HG03103 (cell line): ENCODE data around the gene INMT.

Experiments
- ATAC-seq: cut with Tn5 transposase; IDR thresholded peaks from one replicate; pipeline ENCODE4 v1.9.1; 2021; ENCODE audit warnings: low read depth; ENCODE audit not compliant: unreplicated experiment

Gene INMT

DNA sequence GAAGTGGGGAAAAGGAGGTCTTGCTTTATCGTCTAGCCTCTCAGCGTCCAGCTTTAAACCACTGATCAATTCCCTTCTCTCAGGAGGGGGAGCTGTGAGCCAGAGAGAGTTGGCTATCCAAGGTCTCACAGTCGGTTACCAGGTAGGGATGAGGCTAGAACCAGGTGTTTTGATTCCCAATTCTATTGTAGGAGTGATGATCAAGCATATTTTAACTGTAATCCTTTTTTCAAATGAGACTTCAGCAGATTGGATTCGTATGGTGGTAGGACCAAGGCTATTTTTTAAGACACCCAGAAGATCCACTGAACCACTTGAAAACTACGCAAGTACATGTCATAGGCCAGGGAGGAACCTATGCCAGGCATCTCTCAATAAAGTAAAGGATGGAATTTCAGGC is 27.6 kb downstream of the INMT start:
- ATAC-seq, result no peak

DNA sequence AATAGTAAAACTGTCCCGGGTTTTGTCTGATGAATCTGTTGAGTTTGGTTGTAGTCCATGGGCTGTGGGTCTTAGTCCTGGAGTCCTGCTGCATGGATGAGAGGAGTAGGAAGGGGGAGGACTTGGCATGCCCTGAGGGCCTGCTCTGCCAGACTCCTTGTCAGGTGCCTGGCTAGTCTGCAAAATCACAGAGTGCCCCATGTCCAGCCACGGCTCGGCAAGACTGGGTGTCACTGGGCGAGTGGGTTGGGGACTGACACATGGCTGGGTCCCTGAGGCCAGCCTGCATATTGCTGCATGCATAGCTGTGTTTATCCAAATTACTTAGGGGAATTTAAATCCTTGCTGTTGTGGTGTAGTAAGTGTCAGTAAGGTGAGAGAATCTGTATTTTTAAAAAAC is 29.0 kb downstream of the INMT start:
- no peak for ATAC-seq

DNA sequence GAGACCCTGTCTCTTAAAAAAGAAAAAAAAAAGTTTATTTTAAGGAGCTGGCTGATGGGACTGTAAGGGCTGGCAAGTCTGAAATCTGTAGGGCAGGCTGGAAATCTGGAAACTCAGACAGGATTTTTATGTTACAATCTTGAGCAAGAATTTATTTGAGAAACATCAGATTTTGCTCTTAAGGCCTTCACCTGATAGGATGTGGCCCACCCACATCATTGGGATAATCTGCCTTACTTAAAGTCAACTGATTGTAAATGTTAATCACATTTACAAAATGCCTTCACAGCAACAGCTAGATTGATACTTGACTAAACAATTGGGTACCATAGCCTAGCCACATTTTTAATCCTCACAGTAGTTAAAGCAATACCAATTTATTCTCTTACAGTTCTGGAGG is 30.8 kb downstream of the INMT start:
- ATAC-seq, result no peak

DNA sequence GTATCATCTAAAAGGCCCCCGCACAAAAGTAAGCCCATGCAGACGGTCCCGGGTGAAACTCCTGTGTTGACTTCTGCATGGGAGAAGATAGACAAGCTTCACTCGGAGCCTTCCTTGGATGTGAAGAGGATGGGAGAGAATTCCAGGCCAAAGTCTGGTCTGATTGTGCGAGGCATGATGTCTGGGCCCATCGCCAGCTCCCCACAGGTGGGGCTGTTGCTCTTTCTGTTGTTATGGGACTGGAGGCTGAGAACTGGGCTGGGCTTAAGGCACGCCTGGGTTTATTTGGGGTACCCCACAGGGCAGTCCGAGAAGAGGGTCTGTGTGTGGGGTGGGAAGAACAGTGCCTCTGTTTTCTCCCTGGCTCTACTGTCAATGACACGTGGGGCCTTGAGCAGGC is 33.9 kb downstream of the INMT start:
- no peak for ATAC-seq

DNA sequence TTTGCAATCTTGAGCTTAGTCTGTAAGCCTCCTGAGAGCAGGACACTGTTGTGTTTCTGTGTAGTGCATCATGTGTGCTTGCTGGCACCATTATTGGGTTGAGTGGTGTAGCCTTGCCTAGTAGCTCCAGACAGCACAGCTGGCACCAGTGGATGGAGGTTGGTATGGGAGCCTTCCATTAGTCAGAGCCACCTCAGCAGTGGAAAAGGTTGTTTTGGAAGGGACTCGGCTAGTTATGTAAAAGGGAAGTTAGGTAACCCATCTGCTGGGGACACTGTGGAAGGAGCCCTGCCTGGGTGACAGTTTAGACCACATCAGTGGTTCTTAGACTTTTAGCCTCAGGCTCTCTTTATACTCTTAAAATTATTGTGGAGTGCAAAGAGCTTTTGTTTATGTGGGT is 35.6 kb downstream of the INMT start:
- no peak for ATAC-seq

DNA sequence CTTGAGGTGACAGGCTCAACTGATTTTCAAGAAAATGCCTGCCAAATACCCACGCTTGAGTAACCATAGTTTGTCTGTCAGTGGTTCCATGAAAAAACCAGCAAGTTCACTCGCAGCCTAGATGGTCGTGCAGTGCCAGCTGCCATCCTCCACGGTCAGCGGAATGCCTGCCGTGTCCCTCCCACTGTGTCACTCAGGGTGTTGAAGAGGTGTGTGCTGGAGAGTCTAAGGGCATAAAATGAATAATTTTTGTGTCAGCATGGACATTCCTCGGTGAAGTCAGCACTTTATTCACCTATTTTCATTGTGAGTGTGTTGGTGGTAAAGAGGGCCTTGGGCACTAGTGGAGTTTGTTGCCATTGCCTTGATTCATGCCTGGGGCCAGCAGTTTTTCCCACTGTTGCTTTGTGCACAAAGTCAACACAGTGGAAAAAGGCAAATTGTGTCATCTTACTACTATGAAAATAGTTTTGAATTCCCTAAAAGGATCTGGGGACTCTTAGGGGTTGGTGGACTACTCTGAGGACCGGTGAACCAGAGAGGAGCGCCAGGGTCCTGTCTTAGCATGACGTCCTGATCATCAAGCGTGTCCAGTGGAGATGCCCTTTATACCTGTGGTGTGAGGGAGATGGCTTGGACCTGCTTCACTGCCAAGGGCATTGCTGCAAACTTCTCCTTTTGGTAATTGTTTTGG is 36.9 kb downstream of the INMT start:
- no peak for ATAC-seq

DNA sequence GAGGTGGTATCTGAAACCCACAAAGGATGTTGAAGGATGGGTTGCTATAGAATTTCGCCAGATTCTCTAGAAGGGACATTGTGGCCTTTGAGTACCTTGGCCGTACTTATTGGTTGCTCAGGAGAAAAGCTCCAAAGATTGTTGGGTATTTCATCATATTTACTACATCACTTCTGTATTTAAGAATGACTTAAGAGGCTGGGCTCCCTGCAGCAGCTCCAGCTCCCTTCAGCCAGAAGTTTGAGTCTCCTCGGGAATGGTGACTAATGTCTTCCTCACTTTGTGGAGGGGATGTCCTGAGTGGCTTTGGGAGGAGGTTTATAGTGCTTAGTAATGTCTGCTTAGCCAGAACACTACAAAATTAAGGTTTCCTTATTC is 37.4 kb downstream of the INMT start:
- ATAC-seq, result no peak

DNA sequence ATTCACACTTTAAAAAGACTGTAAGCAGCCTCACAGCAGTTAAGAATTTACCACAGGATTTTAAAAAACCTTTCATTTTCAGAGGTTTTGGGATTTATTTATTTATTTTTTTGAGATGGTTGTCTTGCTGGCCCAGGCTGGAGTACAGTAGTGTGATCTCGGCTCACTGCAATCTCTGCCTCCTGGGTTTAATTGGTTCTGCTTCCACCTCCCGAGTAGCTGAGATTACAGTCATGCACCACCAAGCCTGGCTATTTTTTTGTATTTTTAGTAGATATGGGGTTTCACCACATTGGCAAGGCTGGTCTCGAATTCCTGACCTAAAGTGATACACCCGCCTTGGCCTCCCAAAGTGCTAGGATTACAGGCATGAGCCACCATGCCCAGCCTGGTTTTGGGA is 38.4 kb downstream of the INMT start:
- no peak for ATAC-seq

DNA sequence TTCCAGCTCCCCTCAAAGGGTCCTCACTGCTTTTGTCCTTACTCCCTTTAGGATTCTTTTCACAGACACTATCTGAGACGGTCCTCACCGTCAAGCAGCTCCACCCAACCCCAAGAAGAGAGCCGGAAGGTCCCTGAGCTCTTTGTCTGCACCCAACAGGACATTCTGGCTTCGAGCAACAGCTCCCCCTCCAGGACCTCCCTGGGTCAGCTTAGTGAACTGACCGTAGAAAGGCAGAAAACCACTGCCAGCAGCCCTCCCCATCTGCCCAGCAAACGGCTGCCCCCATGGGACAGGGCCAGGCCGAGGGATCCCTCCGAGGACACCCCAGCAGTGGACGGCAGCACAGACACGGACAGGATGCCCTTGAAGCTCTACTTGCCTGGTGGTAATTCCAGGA is 39.2 kb downstream of the INMT start:
- ATAC-seq, result no peak

DNA sequence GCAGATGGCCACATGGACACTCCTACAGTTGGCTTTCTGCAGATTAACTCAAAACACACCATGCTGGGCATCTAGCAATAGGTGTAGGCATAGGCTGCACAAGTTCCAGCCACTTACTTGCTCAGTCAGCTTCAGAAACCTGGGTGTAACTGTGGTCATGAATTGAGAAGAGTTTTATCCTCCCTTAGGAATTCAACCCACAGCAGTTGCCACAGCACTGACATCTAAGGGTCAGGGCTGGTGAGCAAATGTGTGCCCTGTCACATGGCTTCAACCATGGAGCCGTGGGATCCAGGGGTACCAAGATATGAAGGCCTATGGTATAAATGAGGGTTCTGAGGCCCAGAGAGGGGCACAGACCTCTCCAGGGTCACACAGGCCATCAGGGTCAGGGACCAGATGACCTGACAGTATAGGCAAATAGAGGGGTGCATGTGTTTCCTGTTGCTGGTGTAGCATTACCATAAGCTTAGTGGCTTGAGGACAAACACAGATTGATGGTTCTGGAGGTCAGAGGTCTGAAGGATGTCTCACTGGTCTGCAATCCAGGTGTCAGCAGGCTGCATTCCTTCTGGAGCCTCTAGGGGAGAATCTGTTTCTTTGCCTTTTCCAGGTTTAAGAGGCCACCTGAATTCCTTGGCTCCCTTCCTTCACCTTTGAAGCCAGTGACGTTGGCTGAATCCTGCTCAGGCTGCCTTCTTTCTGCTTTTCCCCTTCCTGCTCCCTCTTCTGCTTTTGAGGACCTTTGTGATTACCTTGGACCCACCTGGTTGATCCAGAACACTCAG is 43.4 kb downstream of the INMT start:
- ATAC-seq, result no peak

DNA sequence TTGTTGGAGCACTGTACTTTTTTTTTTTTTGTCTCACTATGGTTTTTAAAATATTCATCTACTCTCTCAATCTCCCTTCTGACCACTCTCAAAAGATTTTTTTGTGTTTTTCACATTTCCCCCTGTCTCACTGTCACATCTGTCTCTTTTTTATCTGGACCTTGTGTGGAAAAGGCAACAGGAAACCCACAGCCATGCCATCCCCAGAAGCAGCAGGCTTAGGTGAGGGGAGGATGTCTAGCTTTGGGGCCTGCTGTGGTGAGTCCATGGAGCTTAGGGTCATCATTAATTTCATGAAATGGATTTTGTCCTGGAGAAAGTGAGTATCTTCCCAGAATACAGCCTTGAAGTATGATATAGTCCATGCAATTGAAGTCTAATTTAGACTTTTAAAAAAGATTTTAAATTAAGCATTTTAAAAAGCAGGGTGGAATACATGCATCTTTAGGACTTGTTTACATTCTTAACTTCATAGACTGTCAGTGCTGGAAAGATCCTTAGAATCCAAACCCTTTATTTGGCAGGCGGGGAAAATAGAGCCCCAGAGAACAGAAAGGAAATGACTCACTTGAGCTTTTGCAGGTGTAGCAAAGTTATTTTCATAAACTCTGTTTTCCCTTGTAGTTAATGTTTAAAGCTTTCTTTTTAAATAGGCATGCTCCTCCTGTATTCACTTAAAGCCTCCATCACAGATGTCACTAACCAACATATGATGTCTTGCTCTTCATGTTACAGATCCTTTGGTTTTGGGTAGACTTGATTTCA is 44.4 kb downstream of the INMT start:
- ATAC-seq, result no peak

DNA sequence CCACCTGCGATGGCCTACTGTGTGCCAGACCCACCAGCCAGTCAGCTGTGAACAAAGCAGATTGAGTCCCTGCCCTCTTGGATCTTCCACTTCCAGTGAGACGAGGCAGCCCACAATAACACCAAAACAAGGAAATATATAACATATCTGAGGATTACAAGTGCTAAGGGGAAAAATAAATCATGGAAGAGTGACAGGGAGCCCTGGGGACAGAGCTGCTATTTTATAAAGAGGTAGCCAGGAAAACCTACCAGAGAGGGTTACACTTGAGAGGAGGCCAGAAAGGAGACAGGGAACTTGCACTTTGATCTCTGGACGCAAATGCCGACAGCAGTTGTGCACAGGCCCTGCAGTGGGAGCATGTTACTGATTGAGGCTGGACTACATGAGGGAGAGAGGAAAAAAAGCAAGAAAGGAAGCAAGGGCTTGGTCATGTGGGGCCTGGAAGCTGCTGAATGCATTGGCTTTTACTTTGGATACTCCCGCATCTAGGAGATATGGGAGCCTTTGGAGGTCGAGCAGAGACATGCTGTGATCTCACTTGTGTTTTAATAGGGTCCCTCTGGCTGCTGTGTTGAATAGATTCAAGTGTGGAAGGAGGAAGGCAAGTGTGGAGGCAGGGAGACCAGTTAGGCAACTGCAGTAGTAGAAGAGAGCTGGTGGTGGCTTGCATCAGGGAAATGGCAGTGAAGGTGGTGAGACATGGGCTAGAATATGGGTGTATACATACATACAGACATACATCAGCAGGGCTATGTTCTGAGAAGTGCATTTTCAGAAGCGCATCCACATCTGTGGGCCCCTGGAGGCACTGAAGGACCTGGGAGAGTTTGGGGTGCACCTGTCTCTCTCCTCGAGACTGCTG is 45.5 kb downstream of the INMT start:
- no peak for ATAC-seq

DNA sequence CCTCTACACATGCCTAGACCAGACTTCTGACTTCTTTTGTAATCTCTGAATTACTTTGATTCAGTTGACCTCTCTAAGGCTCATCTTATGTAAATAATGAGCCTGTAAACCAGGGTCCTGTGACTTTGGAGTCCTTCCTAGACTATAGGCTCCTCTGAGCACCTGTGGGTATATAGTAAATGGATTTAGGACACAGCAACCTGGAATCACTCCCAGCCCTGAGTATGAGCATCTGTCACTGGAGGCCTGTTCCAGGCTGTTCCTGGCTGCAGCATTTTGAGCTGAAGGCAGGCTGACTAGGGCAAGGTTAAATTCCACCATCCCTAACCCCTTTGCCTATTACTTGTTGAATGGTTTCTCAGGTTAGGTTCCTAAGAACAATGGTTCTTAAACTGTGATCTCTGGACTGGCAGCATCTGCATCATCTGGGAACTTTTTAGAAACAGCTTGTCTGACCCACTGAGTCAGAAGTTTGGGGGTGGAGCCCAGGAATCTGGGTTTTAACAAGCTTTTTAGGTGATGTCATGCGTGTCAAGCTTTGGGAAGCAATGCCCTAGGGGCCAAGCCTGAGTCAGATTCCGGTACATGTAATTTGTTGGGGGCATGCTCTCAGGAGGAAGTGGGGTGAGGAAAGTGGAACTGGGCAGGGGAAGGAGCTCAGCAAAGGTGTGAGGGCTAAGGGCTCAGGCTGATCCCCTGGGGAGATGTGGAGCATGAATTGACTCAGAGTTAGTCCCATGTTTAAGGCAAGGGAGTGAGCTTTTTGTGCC is 47.5 kb downstream of the INMT start:
- ATAC-seq, result peak; percentile 78

DNA sequence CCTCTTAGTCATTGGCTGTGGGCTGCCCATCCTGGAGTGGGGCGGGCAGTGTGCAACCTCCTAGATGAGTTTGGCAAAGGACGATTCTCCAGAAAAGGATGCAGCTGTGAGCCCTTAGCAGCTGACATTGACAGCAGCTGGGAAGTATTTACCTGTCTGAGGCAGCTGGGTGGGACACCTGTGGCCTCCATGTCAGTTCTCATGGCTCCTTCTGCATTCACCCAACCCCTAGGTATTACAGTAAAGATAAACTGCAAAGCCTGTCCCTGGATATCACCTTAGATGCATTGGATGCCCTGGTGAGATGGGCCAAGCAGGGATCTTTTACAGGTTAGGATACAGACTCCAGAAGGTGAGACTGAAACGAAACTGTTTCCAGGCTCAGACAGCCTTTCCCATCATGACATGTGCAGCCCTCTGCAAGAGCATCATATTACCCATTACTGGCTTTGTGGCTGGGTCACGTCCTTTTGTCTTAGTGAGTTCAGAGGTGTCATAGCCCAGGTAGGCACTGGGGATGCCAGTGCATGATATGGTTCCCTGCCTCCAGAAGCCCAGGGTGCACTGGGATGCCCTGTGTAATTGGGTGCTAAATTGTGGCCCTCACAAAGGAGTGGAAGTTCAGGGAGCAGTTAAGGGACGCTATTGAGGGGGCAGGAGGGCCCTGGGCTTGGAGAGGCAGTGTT is 48.2 kb downstream of the INMT start:
- no peak for ATAC-seq

DNA sequence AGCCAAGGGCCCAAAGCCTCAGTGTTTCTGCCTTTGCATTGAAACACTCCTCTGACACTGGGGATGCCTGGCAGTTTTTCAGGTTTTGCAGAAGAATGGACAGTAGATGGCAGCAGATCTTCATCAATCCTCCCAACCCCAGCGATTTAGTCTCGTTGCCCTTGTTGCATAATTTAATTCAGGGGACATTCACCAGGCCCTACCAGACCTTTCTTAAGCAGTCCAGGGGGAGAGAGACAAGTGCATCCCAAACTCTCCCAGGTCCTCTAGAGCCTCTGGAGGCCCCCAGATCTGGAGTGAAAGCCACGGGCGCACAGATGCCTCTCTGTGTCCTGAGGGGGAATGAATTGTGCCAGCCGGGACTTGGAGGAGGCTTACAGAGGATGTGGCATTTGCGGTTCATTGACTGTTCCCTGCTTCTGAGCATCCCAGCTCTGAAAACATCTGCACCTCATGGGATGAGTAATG is 48.9 kb downstream of the INMT start:
- peak; percentile 24 for ATAC-seq

DNA sequence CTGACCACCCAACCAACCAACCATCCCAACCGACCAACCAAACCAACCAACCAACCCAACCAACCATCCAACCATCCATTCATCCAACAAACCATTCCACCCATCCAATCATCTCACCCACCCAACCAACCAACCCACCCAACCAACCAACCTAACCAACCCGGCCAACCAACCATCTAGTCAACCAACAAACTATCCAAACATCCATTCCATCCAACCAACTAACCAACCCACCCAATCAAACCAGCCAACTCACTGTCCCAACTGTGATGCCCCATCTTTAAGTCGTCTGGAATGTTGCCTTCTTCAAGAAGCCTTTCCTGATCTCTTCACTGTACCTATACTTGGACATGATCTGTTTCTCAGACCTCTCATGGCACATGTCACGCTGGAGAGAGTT is 50.9 kb downstream of the INMT start:
- ATAC-seq, result no peak

DNA sequence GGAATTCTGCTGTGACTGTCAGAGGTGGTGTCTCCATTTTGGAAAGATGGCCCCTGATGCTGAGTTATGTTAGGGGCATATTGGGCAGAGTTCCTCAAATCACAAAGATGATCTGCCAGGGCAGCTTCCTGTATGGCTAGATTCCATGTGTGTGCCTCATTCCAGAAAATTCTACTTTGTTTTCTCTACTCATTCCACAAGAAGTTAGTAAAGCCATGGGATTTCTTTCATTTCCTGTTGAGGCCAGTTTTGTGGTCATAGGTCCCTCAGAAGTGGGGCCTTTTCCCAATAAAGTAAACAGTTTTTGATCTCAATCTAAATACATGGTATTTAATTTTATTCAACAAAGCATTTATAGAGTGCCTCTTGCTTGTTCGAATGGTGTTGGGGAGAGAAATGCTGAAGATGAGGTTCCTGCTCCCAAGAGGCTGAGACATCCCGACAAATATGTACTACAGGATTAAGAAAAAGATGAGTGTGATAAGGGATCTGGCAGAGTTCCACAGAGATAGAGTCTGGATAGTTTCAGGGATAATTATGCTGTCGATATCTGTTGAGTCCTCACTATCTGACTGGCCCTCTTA is 52.2 kb downstream of the INMT start:
- no peak for ATAC-seq

DNA sequence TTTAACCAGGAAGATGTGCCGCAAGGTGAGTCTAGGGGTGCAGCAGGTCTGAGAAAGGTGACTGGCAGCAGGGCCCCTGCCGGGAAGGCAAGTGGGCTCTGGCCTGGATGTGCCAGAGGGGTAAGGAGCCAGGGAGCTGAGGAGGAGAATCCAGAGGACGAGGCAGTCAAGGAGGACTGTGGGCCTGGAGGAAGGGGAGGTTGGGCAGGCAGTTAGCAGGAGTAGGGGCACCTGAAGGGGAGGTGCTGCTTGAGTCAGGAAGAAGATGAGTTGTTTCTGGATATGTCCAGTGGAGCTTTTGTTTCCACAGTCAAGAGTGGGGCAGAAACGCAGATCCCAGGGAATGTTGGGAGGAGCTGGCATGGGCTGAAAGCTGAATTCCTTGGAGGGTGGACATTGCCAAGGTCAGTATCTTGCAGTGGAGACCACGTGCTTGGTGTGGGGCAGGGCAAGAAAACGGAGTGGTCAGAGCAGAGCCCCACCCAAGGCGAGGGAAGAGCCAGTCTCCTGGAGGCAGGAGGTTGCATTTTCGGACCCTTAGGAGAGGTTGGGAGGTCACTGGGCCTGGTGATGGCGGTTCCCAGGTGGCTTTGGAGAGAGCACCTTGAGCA is 53.3 kb downstream of the INMT start:
- ATAC-seq, result no peak

DNA sequence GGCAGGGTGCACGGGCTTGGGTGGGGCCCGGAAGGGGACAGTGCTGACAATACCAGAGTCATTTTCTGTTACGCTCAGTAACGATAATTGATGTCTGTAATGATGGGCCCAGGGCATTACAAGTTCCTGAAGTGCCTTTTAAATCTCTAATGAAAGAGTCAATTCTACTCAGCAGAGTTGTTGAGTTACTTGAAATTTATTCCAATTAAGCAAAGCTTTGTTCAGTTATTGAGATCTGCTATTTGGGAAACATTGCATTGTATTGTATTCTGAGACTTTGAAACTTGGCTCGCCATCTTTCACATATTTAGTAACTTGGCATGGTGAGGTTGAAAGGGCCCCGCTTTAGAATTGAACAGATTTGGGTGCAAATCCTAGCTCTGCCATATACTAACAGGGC is 54.0 kb downstream of the INMT start:
- no peak for ATAC-seq
